Tibial nerve (tissue), 3 donors: ENCODE results near the gene NR2E1.

ENCODE experiments used
- POLR2A ChIP-seq, 2 donors: fragments of 450-650 bp; IDR thresholded peaks; one replicate each; pipeline ENCODE4 v1.6.1; 2017; ENCODE audit warnings: antibody characterized with exemption in 2 of 2, mild to moderate bottlenecking in 2 of 2, moderate library complexity in 2 of 2
- TF ChIP-seq, protein P1 (sequence below), 5 experiments: fragments of 200-600 bp in 3 of 5; fragments of 450-650 bp in 2 of 5; sonication (generic) in 3 of 5; IDR thresholded peaks; one replicate each; pipeline ENCODE4 v1.5.1; 2016 to 2019; ENCODE audit warnings: antibody characterized with exemption in 5 of 5, mild to moderate bottlenecking in 3 of 5, moderate library complexity in 2 of 5

DNA sequence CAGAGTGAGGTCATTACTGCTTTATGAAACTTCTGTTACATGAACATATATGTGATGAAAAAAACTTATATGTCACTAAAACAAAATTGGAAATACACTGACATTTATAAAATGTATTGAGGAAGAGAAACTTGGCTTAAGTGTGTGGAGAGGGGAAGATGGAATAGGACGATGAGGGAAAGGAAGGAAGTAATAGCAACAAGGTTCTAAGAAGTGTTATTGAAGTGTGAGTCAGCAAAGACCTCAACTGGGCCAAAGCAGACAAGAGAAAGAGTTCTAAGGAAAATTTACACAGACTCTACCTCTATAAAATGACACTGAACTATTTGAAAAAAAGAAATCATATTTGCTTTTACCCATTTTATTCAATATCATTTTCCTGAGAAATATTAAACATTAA, 56.7 kb downstream of the NR2E1 start:
- TF ChIP-seq POLR2A (IDR thresholded peaks at IDR 0.05) = no peak
- TF ChIP-seq, protein P1, sequence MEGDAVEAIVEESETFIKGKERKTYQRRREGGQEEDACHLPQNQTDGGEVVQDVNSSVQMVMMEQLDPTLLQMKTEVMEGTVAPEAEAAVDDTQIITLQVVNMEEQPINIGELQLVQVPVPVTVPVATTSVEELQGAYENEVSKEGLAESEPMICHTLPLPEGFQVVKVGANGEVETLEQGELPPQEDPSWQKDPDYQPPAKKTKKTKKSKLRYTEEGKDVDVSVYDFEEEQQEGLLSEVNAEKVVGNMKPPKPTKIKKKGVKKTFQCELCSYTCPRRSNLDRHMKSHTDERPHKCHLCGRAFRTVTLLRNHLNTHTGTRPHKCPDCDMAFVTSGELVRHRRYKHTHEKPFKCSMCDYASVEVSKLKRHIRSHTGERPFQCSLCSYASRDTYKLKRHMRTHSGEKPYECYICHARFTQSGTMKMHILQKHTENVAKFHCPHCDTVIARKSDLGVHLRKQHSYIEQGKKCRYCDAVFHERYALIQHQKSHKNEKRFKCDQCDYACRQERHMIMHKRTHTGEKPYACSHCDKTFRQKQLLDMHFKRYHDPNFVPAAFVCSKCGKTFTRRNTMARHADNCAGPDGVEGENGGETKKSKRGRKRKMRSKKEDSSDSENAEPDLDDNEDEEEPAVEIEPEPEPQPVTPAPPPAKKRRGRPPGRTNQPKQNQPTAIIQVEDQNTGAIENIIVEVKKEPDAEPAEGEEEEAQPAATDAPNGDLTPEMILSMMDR (IDR thresholded peaks at IDR 0.05) = no peak
